HG02840 (cell line): ENCODE data around the gene NDUFA5.
"Not testable (repeated sequence)": the region's sequence is repeated elsewhere in the genome, so short reads cannot be mapped to it uniquely, and the experiment has no call there.

Experiments used
- ATAC-seq: cut with Tn5 transposase; IDR thresholded peaks from one replicate; pipeline ENCODE4 v1.9.1; 2021; ENCODE audit warnings: mild to moderate bottlenecking, moderate library complexity, moderate number of reproducible peaks; ENCODE audit not compliant: unreplicated experiment, low FRiP score

The NDUFA5 gene

DNA sequence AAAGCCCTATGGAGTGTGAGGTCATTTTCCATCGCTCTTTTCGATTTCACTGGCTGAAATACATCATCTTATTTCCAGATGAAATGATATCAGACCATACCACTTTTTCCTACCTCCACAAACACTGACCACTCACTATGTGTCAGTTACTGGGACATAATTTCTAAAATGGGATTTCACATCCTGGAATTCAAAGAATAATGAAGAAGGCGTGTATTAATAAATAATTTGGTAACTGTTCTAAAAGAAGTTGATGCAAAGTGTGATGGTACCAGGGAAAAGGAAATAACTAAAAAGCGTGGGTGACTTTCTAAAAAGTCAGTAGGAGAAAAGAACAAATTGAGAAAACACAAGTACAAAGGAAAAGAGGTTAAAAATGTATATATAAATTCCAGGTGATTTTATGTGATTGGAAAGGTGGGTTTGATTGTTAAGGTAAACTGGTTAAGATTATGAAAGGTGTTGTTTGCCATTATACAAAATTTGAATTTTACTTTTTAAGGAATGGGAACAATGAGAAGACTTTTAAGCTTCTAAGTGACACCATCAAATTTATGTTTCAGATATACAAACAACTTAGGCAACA is 764 bp upstream of the NDUFA5 start:
- ATAC-seq: no peak

DNA sequence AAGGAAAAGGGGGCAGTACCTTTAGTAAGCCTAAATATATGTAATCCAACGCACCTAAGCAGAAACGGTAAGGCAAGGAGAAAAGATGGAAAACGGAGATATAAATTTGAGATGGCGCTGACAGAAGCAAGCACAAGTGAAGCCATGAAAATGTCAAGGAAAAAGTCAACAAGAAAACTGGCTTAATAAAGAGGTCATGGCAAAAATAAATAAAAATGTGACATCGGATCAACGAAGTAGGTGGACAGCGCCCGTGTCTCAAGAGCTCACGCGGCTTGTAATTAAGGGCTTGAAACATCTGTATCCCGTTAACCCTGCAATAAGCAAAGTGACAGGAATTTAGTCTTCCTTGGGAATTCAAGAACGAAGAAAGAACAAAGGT is 611 bp downstream of the NDUFA5 start:
- no peak for ATAC-seq

DNA sequence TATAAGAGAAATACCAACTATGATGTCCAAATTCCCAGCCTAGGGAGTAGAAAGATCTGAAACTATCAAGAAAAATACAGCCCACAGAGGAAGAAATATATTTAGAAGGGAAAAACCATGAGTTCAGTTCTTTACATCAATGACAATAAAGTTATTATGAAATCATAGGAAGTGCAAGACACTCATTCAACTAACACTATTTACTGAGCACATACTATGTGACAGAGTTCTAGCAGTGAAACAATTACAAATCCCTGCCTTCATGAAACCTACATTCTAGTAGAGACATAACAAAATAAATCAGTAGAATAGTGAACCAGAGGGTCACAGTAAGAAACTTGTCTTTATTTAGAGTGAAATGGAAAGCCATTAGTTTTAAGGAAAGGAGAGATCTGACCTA is 2.1 kb downstream of the NDUFA5 start:
- no peak for ATAC-seq

DNA sequence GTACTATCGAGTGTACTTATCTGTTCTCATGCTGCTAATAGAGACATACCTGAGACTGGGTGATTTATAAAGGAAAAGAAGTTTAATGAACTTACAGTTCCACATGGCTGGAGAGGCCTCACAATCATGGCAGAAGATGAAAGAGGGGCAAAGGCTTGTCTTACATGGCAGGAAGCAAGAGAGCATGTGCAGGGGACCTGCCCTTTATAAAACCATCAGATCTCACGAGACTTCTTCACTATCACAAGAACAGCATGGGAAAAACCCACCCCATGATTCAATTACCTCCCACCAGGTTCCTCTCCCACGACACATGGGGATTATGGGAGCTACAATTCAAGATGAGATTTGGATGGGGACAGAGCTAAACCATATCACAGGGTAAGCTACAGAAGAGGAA is 4.5 kb downstream of the NDUFA5 start:
- ATAC-seq: no peak

DNA sequence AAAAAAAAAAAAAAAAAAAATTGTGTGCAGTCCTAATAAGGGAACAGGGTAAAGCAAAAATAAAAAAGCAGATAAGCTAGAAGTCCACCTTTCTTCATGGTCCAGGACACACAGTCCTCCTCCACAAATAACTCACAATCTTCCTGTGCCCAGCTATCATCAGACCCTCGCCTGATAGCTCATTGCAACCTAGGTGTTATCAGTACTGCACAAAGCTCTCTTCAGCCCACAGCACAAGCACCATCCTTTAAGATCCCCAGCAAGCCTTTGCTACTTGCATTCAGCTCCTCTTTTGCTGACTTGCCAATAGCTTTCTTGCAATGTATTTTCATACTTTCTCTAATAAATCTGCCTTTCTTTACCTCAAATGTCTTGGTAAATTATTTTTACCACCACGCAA is 5.0 kb downstream of the NDUFA5 start:
- ATAC-seq: no peak

DNA sequence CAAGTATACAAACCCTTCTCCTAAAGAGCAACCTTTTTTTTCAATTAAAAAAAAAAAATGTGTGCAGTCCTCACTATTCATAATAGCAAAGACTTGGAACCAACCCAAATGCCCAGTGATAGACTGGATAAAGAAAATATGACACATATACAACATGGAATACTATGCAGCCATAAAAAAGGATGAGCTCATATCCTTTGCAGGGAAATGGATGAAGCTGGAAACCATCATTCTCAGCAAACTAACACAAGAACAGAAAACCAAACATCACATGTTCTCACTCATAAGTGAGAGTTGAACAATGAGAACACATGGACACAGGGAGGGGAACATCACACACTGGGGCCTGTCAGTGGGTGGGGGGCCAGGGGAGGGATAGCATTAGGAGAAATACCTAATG is 5.5 kb downstream of the NDUFA5 start:
- ATAC-seq: not testable (repeated sequence)

DNA sequence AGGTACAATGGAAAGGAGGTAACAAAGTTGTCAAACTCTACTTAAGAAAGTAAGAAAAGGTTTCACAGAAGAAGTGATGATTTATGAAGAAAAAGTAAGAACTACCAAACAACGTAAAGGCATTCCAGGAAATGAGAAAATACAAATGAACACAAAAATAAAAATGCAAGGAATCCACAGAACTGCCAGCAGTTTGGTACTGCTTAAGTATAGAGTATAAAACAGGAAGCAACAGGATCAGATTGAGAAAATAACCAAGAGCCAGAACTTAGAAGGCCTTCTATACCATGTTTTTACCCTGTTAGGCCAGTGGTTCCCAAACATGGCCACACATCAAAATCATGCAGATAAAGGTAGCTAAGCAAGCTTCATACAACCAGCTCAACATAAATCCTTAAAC is 9.2 kb downstream of the NDUFA5 start:
- no peak for ATAC-seq

DNA sequence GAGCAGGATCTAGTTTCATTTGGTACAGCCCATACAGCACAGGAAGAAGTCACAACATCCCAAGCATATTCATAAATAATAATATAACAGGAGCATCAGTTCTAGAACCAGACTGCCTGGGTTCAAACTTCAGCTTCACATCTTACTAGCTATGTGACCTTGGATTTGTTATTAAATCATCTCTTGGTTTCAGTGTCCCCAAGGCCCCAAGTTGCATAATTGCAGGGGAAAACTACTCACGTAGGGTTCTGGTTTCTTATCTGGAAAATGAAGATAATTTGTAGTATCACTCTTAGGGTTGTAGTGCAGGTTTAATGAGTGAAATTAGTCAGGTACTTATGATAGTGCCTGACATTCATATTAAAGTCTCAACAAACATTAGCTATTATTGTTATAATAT is 17.7 kb downstream of the NDUFA5 start:
- no peak for ATAC-seq

DNA sequence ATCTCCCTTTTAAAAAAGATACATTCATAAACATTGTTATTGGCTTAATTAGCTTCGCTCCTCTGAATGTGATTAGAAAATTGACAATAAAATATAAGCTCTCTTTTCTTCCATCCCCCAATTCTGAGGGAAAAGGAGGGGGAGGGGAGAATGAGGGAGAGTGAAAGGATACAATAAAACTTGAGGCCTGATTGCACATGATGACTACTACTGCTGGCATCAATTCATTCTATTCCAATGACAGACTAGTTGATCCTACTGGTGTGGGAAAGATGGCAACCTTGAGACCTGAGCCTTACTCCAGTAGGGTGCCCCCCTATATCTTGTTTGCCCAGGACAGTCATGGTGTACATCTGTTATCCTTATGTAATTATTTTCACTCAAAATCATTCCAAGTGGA is 18.7 kb downstream of the NDUFA5 start:
- ATAC-seq: no peak

DNA sequence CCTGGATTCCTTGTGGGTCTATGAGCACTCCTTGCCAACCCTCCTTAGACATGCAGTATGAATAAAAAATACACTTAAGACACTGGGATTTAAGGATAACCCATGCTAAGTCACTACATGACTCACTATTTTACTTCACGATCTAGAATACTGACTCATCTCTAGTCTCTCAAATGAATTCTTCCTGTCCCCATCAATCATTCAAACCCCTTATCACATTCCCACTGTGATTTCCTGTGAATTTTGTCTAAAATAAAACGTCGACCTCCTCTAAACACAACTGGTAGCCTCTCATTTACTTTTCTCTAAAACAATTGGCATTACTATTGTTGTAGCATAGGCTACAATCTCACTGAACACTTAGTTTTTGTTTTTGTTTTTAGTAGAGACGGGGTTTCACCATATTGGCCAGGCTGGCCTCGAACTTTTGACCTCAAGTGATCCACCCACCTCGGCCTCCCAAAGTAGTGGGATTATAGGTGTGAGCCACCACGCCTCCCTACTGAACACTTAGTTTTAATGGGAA is 19.4 kb downstream of the NDUFA5 start:
- ATAC-seq: no peak

DNA sequence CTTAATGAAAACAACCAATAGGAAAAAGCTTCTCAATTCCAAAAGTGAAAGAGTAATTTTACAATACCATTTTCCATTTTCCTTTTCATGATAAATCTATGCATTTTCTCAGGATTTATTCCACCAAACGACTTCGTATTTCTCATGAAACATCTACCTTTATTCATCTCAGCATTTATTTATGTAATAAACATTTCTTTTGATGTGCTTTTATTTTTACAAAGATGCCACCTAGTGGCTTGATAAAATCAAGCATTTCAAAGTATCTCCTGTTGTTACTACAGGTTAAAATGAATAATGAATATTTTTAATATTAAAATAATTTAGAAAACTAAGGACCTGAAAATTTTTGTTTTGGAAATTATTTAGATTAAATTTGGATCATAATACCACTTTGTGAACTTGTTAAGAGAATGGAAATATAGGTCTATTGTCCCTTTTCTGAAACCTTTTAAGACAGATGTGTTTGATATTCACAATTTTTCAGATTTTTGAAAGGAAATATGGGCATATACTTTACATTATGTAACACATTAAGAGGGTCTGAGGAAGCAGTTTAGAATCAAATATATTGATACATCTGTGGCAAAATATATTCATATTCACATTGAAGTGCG is 20.5 kb downstream of the NDUFA5 start:
- ATAC-seq: no peak

DNA sequence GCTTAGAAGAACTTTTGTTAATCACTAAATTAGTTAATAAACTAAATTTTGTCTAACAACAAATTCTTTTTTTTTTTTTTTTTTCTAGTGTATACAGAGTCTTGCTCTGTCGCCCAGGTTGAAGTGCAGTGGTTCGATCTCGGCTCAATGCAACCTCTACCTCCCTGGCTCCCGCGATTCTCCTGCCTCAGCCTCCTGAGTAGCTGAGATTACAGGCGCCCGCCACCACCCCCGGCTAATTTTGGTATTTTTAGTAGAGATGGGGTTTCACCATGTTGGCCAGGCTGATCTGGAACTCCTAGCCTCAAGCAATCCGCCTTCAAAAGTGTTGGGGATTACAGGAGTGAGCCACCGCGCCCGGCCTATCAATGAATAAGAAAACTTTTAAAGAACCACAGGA is 22.1 kb downstream of the NDUFA5 start:
- no peak for ATAC-seq

DNA sequence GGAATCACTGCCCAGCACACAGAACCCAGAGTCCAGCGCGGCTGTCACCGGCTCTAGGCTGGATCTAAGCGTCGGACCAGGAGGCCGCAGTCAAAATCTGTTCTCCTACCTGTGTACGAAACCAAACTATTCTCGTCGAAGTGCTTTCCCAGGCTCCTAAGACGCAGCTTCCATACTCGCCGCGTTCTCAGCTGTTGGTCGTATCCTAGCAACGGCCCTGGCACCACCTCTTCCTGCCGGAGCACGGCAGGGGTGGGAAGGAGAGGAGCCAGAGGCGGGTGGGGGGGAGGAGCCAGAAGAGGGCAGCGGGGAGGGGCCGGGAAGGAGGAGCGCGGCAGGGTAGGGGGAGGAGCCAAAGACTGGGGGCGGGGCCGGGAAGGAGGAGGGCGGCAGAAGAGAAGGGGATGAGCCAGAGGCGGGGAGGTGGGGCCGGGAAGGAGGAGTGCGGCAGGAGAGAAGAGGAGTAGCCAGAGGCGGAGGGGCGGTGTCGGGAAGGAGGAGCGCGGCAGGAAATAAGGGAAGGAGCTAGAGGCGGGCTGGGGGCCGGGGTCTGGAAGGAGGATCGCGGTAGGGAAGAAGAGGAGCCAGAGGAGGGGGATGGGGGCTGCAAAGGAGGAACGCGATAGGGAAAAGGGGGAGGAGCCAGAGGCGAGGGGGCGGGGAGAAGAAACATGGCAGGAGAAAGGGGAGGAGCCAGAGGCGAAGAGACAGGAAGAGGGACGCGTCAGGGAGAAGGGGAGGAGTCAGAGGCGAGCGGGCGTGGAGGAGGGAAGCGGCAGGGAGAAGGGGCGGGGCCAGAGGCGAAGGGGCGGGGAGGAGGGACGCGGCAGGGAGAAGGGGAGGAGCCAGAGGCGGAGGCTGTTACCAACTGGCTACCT is 23.0 kb downstream of the NDUFA5 start, which contains the start of gene IQUB:
IQUB (minus strand) TSS at position 213 of the 878 bp plus-strand sequence. CDS start 22,255 bp downstream, outside the sequence.
- ATAC-seq: peak; percentile 81

DNA sequence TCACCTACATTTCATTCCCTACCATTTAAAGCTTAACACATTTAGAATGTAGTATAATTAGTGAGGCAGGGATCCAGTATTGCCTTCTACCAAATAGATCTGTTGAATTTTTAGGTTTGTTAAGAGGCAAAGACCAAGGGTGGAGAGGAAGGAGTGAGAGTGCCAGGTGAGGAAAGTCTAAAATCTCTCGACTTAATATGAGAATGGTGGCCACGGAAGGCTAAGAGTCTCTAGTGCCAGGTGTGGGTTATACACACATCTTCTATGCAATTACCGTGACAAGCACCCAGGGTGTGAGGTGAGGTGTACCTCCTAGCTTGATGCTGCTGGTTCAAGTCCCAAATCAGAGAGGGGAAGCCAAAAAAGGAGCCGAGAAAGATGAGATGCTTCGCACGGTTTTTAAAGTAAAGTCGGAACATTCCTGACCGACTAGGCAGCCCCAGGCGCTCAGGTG is 23.7 kb downstream of the NDUFA5 start:
- peak; percentile 4 for ATAC-seq

DNA sequence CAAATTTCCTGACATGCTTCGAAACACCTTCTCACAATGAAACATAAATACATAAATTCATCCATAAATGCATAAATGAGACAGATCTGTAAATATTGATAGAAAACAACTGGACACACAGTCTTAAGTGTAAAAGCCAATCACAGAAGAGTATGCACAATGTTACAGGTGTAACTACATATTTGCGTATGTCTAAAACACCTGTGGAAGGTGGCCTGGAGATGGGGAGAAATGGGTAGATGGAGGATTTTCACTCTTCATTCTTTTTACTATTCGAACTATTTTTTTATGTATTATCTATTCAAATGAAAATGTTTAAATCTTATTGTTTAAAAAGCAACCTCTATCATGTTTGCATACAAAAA is 24.1 kb downstream of the NDUFA5 start:
- ATAC-seq: no peak

DNA sequence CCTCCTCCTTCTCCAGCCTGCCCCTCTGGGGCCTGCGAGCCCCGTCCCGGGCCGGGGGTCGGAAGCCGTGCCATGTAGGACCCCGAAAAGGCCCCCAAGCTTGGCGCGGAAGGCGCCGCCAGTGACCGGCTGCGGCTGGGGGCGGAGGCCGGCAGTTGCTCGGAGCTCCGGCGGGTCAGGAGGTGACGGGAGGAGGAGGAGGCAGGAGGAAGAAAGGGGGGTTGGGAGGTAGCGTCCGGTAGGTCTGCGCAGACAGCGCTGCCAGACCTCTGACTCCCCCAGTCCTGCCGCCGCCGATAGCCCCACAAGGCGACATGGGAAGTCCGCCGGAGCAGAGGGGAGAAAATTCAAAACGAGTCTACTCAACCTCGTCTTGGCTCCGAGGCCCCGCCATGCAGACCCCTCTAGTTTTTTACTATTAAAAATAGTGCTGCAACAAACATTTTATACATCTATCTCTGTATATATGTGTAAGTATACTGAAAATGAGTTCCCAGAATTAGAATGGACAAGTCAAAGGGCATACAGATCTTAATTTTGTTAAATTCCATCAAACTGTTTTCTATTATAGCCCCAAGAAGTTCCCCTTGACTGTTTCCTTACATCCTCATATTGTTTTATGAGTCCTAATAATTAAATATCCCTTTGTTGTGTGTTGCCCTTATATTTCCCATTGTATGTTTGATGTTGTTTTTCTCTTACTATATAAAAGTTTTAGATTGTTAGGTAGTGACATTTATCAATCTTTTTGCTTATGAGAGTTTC is 24.6 kb downstream of the NDUFA5 start:
- ATAC-seq: peak; percentile 38

DNA sequence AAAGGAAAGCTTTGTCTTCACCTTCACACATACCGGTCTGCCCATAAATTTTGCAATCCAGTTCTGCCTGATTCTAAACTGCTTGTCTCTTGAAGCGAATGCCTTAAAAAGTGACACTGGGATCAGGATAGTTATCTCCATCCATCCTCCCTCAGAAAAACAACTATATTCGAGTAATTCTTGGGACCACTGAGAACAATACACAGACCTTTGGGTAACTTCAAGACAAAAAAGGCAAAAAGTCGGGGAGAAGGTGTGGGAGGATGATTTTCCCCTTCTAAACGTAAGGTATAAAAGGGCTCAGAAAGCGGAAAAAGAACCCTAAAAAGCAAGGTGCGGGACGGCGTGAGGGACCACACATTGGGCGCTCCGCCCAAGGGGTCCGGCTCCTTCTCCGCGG is 25.3 kb downstream of the NDUFA5 start:
- not testable (repeated sequence) for ATAC-seq

DNA sequence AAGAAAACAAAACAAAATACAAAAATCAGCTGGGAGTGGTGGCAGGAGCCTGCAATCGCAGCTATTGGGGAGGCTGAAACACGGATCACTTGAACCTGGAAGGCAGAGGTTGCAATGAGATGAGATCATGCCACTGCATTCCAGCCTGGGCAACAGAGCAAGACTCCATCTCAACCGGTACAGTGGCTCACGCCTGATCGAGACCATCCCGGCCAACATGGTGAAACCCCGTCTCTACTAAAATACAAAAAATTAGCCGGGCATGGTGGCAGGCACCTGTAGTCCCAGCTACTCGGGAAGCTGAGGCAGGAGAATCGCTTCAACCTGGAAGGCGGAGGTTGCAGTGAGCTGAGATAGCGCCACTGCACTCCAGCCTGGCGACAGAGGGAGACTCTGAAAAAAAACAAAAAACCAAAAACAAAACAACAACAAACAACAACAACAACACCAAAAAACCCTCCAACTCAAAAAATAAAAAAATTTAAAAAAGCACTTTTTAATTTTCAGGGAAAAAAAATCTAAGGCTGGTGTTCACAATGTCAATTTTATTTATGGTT is 27.5 kb downstream of the NDUFA5 start:
- not testable (repeated sequence) for ATAC-seq

DNA sequence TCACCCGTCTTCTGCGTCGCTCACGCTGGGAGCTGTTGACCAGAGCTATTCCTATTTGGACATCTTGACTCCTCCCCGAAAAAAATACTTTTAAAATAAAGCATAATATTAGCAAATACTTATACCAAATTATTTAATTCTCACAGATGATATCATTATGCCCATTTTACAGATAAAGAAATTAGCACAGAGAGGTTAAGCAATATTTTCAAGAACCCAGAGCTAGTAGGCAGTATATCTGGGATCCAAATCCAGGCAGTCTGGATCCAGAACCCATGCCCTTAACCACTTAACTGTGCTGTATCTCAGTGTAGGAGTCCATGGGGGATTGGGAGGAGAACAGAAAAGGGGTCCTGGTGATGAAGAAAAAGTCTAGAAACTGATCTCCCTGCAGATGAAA is 29.4 kb downstream of the NDUFA5 start:
- no peak for ATAC-seq

DNA sequence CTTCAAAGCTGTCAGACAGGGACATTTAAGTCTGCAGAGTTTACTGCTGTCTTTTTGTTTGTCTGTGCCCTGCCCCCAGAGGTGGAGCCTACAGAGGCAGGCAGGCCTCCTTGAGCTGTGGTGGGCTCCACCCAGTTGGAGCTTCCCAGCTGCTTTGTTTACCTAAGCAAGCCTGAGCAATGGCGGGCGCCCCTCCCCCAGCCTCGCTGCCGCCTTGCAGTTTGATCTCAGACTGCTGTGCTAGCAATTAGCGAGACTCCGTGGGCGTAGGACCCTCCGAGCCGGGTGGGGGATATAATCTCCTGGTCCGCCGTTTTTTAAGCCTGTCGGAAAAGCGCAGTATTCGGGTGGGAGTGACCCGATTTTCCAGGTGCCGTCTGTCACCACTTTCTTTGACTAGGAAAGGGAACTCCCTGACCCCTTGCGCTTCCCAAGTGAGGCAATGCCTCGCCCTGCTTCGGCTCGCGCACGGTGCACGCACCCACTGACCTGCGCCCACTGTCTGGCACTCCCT is 29.8 kb downstream of the NDUFA5 start:
- not testable (repeated sequence) for ATAC-seq
